Neutrophil (primary cell): Measurements from ENCODE around the gene PHPT1.
"Not testable (repeated sequence)": the region's sequence is repeated elsewhere in the genome, so short reads cannot be mapped to it uniquely, and the experiment has no call there.

Experiments
- H3K27ac ChIP-seq: fragments of 200-600 bp; sonication (generic); 2 replicates; pipeline ENCODE4 v1.5.1; 2016; ENCODE audit warnings: mild to moderate bottlenecking, moderate library complexity
- H3K27me3 ChIP-seq: fragments of 200-600 bp; sonication (generic); 2 replicates; pipeline ENCODE4 v1.6.0; 2016; ENCODE audit warnings: mild to moderate bottlenecking
- H3K36me3 ChIP-seq: fragments of 200-600 bp; sonication (generic); 2 replicates; pipeline ENCODE4 v1.5.1; 2017
- H3K4me1 ChIP-seq, 2 experiments: fragments of 200-600 bp in 1 of 2; sonication (generic) in 1 of 2; 1 replicate in 1 of 2; 2 replicates in 1 of 2; pipeline versions ENCODE4 v1.5.1 to v1.6.1; 2013 to 2016; ENCODE audit warnings: low read depth in 1 of 2, low read length in 1 of 2, mild to moderate bottlenecking in 1 of 2, moderate library complexity in 1 of 2; ENCODE audit not compliant: control insufficient read depth in 1 of 2, insufficient read depth in 1 of 2
- H3K4me3 ChIP-seq, 2 experiments: fragments of 200-600 bp in 1 of 2; sonication (generic) in 1 of 2; 1 replicate in 1 of 2; 2 replicates in 1 of 2; pipeline ENCODE4 v1.5.1; 2013 to 2016; ENCODE audit warnings: low read depth in 1 of 2, low read length in 1 of 2, mild to moderate bottlenecking in 1 of 2, moderate library complexity in 1 of 2
- H3K9me3 ChIP-seq: fragments of 200-600 bp; sonication (generic); 2 replicates; pipeline ENCODE4 v1.5.1; 2016
- TF ChIP-seq, protein P1 (sequence below): fragments of 200-600 bp; sonication (generic); IDR thresholded peaks from 2 replicates; pipeline ENCODE4 v1.5.1; 2016; ENCODE audit warnings: antibody characterized with exemption

Gene PHPT1

GRCh38 chr9:136875155-136875554 lies 25.9 kb downstream of the PHPT1 start:
- H3K36me3 ChIP-seq = no peaks in the 10 kb centered on the region
- TF ChIP-seq, protein P1, sequence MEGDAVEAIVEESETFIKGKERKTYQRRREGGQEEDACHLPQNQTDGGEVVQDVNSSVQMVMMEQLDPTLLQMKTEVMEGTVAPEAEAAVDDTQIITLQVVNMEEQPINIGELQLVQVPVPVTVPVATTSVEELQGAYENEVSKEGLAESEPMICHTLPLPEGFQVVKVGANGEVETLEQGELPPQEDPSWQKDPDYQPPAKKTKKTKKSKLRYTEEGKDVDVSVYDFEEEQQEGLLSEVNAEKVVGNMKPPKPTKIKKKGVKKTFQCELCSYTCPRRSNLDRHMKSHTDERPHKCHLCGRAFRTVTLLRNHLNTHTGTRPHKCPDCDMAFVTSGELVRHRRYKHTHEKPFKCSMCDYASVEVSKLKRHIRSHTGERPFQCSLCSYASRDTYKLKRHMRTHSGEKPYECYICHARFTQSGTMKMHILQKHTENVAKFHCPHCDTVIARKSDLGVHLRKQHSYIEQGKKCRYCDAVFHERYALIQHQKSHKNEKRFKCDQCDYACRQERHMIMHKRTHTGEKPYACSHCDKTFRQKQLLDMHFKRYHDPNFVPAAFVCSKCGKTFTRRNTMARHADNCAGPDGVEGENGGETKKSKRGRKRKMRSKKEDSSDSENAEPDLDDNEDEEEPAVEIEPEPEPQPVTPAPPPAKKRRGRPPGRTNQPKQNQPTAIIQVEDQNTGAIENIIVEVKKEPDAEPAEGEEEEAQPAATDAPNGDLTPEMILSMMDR = no peak
- no peak overlapping the region for H3K27ac ChIP-seq
- H3K4me3 ChIP-seq = no peak overlapping the region
- peaks cover 10% of the 10 kb centered on the region for H3K27me3 ChIP-seq
- no peaks in the 10 kb centered on the region for H3K9me3 ChIP-seq
- no peaks in the 10 kb centered on the region for H3K4me1 ChIP-seq

- Histone ChIP-seq H3K9me3 (no peaks in the 10 kb centered on the region), H3K27ac (no peak overlapping the region), H3K4me1 (no peaks in the 10 kb centered on the region), H3K4me3 (no peak overlapping the region), H3K36me3 (no peaks in the 10 kb centered on the region), H3K27me3 (peaks cover 15% of the 10 kb centered on the region)
- TF ChIP-seq, protein P1 = no peak
These were observed 27.3 kb downstream of the PHPT1 start for GRCh38 chr9:136876476-136876875.

GRCh38 chr9:136880651-136881050 lies 31.4 kb downstream of the PHPT1 start:
- Histone ChIP-seq H3K4me3 (no peak overlapping the region), H3K27ac (no peak overlapping the region), H3K36me3 (no peaks in the 10 kb centered on the region), H3K9me3 (no peaks in the 10 kb centered on the region), H3K27me3 (peaks cover 32% of the 10 kb centered on the region), H3K4me1 (peaks cover 4 to 12% of the 10 kb centered on the region in 2 experiments)
- TF ChIP-seq, protein P1 = no peak

- peaks cover 29% of the 10 kb centered on the region for H3K27me3 ChIP-seq
- H3K4me3 ChIP-seq = no peak overlapping the region
- H3K27ac ChIP-seq = no peak overlapping the region
- no peaks in the 10 kb centered on the region for H3K36me3 ChIP-seq
- peaks cover 8 to 17% of the 10 kb centered on the region in 2 experiments for H3K4me1 ChIP-seq
- TF ChIP-seq, protein P1 = no peak
- no peaks in the 10 kb centered on the region for H3K9me3 ChIP-seq
These were observed 32.5 kb downstream of the PHPT1 start for GRCh38 chr9:136881691-136882108.

- no peaks in the 10 kb centered on the region for H3K9me3 ChIP-seq
- H3K27ac ChIP-seq = no peak overlapping the region
- no peak overlapping the region for H3K4me3 ChIP-seq
- peaks cover 14 to 23% of the 10 kb centered on the region in 2 experiments for H3K4me1 ChIP-seq
- peaks cover 28% of the 10 kb centered on the region for H3K27me3 ChIP-seq
- H3K36me3 ChIP-seq = no peaks in the 10 kb centered on the region
- TF ChIP-seq, protein P1 = no peak
These were observed 33.1 kb downstream of the PHPT1 start for GRCh38 chr9:136882109-136882946.

DNA sequence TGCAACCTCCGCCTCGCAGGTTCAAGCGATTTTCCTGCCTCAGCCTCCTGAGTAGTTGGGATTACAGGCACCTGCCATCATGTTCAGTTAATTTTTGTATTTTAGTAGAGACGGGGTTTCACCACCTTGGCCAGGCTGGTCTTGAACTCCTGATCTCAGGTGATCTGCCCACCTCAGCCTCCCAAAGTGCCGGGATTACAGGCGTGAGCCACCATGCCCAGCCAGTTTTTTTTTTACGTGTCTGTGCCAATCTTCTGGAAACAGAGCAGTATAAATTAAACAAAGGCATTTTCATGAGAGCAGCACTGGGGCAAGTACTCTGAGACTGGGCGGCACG lies 33.7 kb downstream of the PHPT1 start:
- not testable (repeated sequence) for H3K9me3 ChIP-seq, H3K36me3 ChIP-seq, H3K4me3 ChIP-seq, H3K27ac ChIP-seq
- peaks cover 28% of the 10 kb centered on the region for H3K27me3 ChIP-seq
- peaks cover 19 to 28% of the 10 kb centered on the region in 2 experiments for H3K4me1 ChIP-seq

DNA sequence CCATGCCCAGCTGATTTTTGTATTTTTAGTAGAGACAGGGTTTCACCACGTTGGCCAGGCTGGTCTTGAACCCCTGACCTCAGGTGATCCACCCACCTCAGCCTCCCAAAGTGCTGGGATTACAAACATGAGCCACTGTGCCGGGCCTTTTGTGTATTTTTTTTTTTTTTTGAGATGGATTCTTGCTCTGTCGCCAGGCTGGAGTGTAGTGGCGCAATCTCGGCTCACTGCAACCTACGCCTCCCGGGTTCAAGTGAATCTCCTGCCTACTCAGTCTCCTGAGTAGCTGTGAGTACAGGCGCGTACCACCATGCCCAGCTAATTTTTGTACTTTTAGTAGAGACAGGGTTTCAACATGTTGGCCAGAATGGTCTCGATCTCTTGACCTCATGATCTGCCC lies 34.5 kb downstream of the PHPT1 start:
- not testable (repeated sequence) for H3K36me3 ChIP-seq, H3K27ac ChIP-seq, H3K4me3 ChIP-seq, H3K9me3 ChIP-seq
- Histone ChIP-seq H3K4me1 (peaks cover 19 to 28% of the 10 kb centered on the region in 2 experiments), H3K27me3 (peaks cover 28% of the 10 kb centered on the region)
